Frontal cortex (tissue), 4 donors: ENCODE results near the gene HPGDS. TPM values are rescaled to one million over a fixed set of nuclear protein-coding genes. Genes with fewer than 3 reads are reported as not detected.
"Not testable (repeated sequence)": the region's sequence is repeated elsewhere in the genome, so short reads cannot be mapped to it uniquely, and the experiment has no call there.

ENCODE experiments used
- DNase-seq, 2 donors: peaks; one replicate each; pipeline ENCODE4 v3.0.0; 2012; ENCODE audit warnings: low spot score in 2 of 2
- FAIRE-seq: peaks from 2 replicates; lab custom pipeline; 2012; peaks lifted over from hg19 to GRCh38; lab: Jason Lieb, UNC
- total RNA-seq: library from RNA; depleted of rRNA; stranded (reverse); fragments of >200 nt; gene quantifications from one replicate; pipeline ENCODE4 v1.2.3, GENCODE V29; 2014
- donor health status: control.
- donor health status: control.
- donor health status: control.

The HPGDS gene
- total RNA-seq = 1.2 TPM

GRCh38 chr4:94342694-94343093, at the start of gene HPGDS:
Gene HPGDS (minus strand): TSS chr4:94342836. CDS start chr4:94334629, 8,207 bp downstream.
- FAIRE-seq = no peak
- peak in 1 of 2 donors; percentile 6 for DNase-seq

- no peak for FAIRE-seq
- peak in 1 of 2 donors; percentile 8 for DNase-seq
Measured at GRCh38 chr4:94390804-94391410, 48.3 kb upstream of the HPGDS start.

DNA sequence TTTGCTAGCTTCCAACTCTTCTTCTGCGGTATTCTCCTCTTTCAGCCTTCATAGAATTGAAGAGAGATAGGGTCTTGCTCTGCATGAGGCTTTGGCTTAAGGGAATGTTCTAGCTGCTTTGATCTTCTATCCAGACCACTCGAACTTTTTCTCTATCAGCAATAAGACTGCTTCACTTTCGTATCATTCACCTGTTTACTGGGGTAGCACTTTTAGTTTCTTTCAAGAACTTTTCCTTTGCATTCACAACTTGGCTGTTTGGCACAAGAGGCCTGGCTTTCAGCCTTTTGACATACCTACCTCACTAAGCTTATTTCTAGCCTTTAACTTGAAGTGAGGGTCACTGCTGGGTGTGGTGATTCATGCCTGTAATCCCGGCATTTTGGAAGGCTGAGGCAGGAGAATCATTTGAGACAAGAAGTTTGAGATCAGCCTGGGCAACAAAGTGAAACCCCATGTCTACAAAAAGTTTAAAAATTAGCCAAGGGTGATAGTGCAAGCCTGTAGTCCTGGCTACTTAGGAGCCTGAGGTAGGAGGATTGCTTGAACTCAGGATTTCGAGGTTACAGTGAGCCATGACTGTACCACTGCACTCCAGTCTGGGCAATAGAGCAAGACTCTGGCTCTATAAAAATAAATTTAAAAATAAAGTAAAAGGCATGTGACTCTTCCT, 47.1 kb upstream of the HPGDS start:
- DNase-seq (no peak), FAIRE-seq (no peak)

DNA sequence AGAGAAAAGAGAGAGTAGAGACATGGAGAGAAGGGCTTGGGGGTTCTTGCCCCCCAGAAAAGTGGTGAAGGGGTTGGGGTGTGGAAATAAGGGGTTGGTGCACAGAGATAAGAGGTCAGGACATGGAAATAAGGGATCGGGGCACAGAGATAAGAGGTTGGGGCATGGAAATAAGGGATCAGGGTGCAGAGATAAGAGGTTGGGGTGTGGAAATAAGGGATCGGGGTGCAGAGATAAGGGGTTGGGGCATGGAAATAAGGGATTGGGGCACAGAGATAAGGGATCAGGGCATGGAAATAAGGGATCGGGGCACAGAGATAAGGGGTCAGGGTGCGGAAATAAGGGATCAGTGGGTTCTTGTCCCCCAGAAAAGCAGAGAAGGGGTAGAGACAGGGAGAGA, 45.3 kb upstream of the HPGDS start:
- FAIRE-seq = not testable (repeated sequence)

DNA sequence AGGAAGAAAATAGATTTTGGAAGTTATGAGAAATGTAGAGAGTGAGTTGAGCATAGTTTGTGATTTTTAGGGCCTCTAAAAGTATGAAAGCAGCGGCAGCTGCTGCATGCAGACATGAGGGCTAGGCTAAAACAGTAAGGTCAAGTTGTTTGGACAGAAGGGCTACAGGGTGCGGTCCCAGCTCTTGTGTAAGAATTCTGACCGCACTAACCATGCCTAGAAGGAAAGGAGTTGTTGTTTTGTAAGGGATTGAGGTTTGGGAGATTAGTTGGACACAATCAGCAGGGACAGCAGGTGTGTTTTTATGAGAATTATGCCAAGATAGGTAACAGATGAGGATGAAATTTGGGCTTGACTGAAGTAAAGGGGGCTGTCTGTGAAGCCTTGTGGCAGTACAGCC, 42.8 kb upstream of the HPGDS start:
- DNase-seq, FAIRE-seq: not testable (repeated sequence)

More for the DNA sequence above, 45.3 kb upstream of the HPGDS start:
- DNase-seq = not testable (repeated sequence)

- not testable (repeated sequence) for FAIRE-seq, DNase-seq
Measured at GRCh38 chr4:94382891-94383290, 40.3 kb upstream of the HPGDS start.

DNA sequence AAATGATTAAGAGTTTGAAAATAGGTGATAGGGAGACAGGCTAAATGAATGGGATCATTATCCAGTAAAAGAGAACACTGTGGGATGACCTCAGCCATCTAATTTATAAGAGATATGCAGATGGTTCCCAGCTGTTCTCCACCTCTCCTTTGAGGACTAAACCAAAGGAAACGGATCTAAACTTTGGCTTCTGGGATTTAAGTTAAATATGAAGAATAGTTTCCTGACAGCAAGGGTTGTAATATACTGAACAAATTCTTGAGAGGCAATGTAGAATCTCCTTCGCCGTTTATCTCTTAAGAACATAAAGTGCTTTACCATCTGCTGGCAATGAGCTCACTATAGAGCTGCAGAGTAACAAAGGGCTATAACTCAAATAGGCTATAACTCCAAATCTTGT, 35.4 kb upstream of the HPGDS start:
- DNase-seq (no peak), FAIRE-seq (no peak)

DNA sequence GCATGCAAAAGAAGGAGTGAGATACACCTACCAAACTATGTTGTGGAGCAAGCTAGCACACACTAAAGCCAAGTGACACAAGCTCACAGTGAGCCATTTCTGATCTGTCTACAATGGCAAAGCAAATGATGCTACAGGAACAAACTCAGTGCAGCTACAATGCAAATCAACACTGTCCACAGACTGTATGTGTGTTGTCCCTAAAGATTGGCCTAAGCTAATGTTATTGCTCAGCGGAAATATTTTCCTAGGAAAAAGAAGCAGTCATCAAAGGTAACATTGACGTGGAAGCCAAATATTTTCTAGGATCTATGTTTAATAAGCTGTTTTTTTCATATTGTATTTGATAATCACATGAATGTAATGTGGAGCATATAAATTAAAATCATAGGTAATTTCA, 34.7 kb upstream of the HPGDS start:
- FAIRE-seq (no peak), DNase-seq (no peak)

GRCh38 chr4:94375364-94375763, 32.7 kb upstream of the HPGDS start:
- DNase-seq = no peak
- FAIRE-seq = no peak

- FAIRE-seq = no peak
Measured at GRCh38 chr4:94373752-94374151, 31.1 kb upstream of the HPGDS start.

DNA sequence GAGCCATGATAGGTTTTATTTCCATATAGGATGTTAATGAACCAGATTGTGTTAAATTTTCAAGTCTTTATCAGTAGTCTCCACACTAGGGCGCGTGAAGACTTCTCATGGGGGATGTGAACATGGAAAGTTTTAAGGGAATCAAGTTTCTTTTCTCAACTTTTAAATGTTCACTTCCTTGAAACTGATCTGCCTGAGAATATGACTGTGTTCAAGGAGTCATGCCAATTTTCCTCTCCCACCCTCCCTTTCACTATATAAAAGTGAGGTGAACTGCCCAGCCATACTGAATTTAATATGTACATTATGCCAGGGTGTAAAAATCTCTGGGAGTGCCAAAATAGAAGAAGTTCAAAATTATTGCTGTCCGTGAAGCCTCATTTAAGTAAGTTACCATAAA, 30.4 kb upstream of the HPGDS start:
- DNase-seq (no peak), FAIRE-seq (no peak)

More at GRCh38 chr4:94373752-94374151, 31.1 kb upstream of the HPGDS start:
- no peak for DNase-seq

GRCh38 chr4:94372228-94372978, 29.8 kb upstream of the HPGDS start:
- DNase-seq (no peak), FAIRE-seq (no peak)

- DNase-seq (no peak), FAIRE-seq (no peak)
Measured at GRCh38 chr4:94371290-94371689, 28.7 kb upstream of the HPGDS start.

- DNase-seq (no peak), FAIRE-seq (no peak)
Measured at GRCh38 chr4:94370533-94371254, 28.1 kb upstream of the HPGDS start.

GRCh38 chr4:94369046-94369445, 26.4 kb upstream of the HPGDS start:
- FAIRE-seq (no peak), DNase-seq (no peak)

GRCh38 chr4:94368459-94368858, 25.8 kb upstream of the HPGDS start:
- no peak for FAIRE-seq

DNA sequence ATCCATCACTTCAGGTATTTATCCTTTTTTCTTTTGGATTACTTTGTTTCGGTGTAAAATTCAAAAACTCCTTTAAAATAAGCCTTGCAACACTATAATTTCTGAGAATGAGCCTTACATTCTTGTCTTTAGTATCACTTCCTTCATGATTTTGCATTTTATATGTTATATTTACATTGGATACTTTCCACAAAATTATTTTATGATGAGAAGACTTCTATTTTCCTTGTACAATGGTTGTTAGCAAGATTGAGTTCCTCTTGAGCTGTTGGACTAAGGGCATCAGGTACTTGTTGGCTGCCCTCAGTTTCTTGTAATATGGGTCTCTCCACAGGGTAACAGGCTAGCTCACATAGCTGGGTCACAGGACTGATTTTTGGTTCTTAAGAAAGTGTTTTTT, 22.7 kb upstream of the HPGDS start:
- no peak for FAIRE-seq

More at GRCh38 chr4:94368459-94368858, 25.8 kb upstream of the HPGDS start:
- DNase-seq = no peak

DNA sequence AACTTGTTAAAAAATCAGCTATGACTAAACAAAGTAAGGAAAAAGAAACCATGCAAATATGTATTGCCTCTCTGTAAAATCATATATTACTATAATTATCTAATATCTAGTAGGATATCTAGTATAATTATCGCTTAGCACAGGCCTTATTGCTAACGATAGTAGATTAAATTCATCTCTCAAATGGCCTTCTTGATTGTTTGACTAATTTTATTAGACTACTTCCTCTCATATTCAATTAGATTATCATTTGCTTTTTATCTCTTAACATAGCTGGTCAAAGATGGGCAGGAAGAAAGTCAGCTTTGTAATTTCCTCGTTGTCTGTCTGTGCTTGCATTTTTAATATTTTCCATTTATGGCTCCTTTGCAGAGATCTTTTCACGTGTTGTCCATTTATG, 21.9 kb upstream of the HPGDS start:
- no peak for DNase-seq
- no peak for FAIRE-seq

More for the DNA sequence above, 22.7 kb upstream of the HPGDS start:
- no peak for DNase-seq

GRCh38 chr4:94363136-94363655, 20.6 kb upstream of the HPGDS start:
- FAIRE-seq (no peak), DNase-seq (no peak)

GRCh38 chr4:94359838-94360237, 17.2 kb upstream of the HPGDS start:
- DNase-seq (no peak), FAIRE-seq (no peak)
